HG02885 (cell line): Measurements from ENCODE around the gene KCNN1.
"Not testable (repeated sequence)": the region's sequence is repeated elsewhere in the genome, so short reads cannot be mapped to it uniquely, and the experiment has no call there.

ENCODE experiments used
- ATAC-seq: cut with Tn5 transposase; IDR thresholded peaks from one replicate; pipeline ENCODE4 v1.9.1; 2021; ENCODE audit warnings: mild to moderate bottlenecking; ENCODE audit not compliant: unreplicated experiment, poor library complexity

KCNN1 gene

DNA sequence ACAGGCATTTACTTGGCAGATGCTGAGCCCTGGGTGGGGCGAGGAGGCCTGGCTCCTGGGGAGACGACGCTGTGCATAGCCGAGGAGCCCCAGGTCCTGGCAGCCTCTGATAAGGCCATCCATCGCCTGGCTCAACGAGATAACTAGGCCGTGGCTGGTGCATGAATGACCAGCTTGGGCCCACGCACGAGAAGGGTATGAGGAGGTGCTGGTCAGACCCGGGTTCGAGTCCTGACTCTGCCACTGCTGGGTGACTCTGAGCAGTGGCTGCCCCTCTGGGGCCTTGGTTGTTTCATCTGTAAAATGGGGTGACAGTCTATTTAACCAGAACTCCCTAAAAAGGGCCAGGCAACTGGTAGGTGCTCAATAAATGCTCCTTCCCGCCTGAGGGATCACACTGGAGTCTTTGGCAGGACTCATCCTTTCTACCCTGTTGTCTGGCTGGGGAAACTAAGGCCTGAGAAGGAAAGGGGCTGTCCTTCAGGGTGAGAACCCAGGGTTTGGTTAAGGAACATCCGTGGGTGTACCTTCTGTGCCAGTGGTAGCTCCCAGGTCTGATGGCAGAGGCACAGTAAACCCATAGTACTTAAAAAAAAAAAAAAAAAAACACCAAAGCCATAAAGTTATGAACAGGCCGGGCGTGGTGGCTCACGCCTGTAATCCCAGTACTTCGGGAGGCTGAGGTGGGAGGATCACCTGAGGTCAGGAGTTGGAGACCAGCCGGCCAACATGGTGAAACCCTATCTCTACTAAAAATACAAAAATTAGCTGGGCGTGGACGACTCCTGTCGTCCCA is 33.0 kb downstream of the KCNN1 start:
- ATAC-seq: no peak

- ATAC-seq: no peak
These were observed 33.6 kb downstream of the KCNN1 start for GRCh38 chr19:18000480-18000914.

DNA sequence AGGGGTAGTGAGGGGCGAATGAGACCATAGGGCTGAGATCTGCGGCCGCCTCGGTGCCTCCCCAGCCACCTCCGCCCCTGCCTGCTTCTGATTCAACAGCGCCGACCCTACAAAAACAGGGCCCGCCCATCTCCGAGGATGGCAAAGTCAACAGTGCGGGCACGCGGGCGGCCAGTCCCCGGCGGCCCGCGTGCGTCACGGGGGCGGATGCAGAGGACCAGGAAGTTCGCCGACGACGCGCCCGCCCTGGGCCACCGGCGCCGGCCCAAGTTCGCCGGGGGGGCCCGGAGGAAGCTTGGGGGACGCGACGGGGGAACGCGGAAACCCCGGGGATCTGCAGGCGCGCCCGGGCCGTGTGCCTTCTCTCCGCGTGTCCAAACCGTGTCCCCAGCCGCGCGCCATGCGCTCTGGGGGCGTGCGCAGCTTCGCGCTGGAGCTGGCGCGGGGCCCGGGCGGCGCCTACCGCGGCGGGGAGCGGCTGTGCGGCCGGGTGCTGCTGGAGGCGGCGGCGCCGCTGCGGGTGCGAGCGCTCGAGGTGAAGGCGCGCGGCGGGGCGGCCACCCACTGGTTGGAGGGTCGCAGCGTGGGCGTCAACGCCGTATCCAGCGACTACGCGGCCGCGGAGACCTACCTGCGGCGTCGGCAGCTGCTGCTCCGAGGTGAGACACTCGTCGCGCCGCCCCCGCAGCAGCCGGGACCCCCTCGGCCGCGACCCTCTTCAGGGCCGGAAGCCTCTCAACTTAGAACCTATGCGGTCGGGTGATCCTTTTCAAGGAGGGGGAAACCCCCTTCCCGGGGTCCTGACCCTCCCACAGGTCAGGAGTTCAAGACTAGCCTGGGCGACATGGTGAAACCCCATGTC is 34.2 kb downstream of the KCNN1 start:
- ATAC-seq: no peak

GRCh38 chr19:18001777-18002345 is 35.0 kb downstream of the KCNN1 start:
- ATAC-seq: no peak

DNA sequence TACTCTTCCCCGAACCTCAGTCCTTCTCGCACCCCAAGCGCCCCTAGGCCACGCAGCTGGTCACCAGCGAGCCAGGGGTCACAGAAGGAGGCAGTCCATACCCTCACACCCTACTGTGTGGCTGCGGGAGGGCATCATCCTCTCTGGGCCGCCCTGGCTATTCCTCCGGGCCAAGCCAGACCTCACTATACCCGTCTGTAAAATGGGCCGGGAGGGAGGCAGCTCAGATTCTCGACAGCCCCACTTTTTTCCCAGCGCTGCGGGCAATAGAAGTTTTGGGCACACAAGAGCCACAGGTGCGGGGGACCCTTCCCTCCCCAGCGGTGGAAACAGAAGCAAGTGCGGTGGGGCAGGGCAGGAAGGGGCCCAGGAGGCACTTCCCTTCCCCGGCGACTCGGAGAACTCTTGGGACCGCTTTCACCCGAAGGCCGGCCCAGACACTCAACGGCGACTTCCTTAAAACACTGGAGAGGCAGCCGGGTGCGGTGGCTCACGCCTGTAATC is 35.5 kb downstream of the KCNN1 start:
- ATAC-seq: no peak

- ATAC-seq: not testable (repeated sequence)
These were observed 38.8 kb downstream of the KCNN1 start for GRCh38 chr19:18005750-18006149.

- ATAC-seq: no peak
These were observed 40.4 kb downstream of the KCNN1 start for GRCh38 chr19:18007044-18007916.

DNA sequence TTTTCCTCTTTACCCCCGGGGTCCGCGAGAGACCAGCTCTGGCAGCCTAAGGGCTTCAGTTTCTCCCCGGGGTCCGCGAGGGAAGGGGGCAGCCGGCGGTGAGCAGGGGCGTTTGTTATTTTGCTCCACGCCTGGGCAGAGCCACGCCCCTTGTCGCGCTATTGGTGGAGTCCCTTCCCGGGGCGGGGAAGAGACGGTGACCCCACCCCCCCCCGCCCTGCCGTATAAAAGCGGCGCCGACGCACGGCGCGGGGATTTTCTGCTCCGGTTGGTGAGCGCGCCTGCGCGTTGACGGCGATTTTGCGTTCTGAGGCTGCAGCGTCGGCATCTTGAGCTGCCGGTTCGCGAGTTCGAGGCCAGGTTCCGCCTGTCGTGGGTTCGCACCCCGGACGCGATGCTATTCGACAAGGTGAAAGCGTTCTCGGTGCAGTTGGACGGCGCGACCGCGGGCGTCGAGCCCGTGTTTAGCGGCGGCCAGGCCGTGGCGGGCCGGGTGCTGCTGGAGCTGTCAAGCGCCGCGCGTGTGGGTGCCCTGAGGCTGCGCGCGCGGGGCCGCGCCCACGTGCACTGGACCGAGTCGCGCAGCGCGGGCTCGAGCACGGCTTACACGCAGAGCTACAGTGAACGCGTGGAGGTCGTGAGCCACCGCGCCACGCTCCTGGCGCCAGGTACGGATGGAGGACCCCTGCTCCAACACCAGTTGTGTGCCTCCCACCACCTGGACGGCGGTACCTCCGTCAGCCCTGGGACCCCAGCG is 41.2 kb downstream of the KCNN1 start, which contains the start of gene ARRDC2:
Gene ARRDC2 (plus strand): TSS at position 254 of the 757 bp plus-strand sequence. CDS start 141 bp downstream, at position 395.
- peak; percentile 58 for ATAC-seq

GRCh38 chr19:18008814-18009213 is 41.9 kb downstream of the KCNN1 start:
- no peak for ATAC-seq

DNA sequence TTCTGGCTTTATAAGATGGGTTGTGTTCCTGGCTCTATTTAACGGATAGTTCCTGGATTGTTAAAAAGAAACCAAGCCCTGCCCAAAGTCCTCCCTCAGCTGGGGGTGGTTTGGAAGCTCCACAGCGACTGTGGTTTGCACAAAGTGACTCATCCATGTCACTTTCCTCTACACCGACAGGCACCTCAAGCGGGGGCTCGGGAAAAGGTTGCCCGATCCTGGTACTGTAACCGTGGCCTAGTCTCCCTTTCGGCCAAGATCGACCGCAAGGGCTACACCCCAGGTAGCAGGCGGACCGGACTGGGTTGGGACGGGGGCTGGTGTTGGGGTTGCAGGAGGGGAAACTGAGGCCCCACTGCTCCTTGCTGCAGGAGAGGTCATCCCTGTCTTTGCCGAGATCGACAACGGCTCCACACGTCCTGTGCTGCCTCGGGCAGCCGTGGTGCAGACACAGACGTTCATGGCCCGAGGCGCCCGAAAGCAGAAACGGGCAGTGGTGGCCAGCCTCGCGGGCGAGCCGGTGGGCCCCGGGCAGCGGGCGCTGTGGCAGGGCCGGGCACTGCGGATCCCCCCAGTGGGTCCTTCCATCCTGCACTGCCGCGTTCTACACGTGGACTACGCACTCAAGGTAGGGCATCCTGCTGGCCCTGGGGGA is 42.6 kb downstream of the KCNN1 start:
- ATAC-seq: no peak

DNA sequence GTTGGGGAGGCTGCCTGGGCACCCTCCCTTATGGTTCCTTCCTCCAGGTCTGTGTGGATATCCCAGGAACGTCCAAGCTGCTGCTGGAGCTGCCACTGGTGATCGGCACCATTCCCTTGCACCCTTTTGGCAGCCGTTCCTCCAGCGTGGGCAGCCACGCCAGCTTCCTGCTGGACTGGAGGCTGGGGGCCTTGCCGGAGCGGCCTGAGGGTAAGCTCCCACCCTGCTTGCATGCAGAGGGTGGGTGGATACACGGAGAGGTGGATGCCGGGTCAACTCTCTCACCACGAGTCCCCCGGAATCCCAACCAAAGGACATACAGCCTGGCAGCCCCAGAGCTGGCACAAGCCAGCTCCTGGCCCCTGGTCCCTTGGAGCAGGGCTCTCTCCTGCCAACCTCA is 43.2 kb downstream of the KCNN1 start:
- ATAC-seq: no peak

- no peak for ATAC-seq
These were observed 46.6 kb downstream of the KCNN1 start for GRCh38 chr19:18013210-18014111.

GRCh38 chr19:18014197-18014596 is 47.3 kb downstream of the KCNN1 start:
- no peak for ATAC-seq

DNA sequence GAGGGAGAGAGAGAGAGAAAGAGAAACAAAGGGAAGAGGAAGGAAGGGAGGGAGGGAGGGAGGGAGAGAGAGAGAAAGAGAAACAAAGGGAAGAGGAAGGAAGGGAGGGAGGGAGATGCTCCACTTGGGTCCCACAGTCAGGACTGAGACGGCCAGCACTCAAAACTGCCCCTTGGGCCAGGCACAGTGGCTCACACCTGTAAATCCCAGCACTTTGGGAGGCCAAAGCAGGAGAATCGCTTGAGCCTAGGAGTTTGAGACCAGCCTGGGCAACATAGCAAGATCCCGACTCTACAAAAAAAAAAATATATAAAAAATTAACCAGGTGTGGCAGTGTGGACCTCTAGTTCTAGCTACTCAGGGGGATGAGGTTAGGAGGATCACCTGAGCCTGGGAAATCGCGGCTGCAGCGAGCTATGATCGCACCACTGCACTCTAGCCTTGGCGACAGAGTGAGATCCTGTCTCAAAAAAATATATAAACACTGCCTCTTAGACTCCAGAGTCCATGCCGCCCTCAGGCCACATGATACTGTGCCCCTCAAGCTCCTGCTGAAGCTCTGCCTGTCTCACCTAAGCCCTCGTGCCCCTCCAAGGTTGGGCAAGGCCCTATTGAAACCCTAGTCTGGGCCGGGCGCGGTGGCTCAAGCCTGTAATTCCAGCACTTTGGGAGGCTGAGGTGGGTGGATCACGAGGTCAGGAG is 49.5 kb downstream of the KCNN1 start:
- ATAC-seq: no peak

DNA sequence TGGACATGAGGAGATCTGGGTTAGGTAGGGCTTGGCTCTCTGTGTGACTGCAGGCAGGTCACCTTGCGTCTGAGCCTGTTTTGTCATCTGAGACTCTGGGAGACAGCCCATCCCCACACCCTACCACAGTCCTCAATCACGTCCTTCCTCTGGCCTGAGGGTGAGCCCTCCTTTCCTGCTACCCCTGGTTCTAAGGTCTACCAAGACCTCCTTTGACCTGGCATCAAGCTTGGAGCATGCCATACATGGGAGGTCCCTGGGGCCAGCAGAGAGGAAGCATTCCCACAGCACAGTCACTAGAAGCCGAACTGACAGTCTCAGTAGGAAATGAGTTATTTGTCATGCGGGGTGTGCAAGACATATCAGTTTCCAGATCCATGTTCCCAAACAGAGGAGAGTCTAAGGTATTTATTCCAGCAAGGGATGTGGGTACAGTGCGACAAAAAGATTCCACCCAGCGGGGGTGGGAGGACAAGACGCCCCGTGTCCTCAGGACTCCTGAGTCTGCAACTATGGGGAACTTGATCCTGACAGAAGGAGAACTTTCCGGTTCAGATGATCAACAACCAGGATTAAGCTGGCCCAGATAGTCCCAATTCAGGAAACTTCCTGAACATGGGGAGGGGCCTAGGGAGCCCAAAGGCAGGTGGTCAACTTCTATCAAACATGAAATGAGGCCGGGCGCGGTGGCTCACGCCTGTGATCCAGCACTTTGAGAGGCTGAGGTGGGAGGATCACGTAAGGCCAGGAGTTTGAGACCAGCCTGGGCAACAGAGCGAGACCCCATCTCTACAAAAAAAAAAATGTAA is 50.6 kb downstream of the KCNN1 start:
- ATAC-seq: no peak
